ENCODE results near the gene PLEKHG4B. TPM values are rescaled to one million over a fixed set of nuclear protein-coding genes. Genes with fewer than 3 reads are reported as not detected.
"Not testable (repeated sequence)": the region's sequence is repeated elsewhere in the genome, so short reads cannot be mapped to it uniquely, and the experiment has no call there.

The PLEKHG4B gene
- total RNA-seq, 2 experiments from 2014 or later = not detected

DNA sequence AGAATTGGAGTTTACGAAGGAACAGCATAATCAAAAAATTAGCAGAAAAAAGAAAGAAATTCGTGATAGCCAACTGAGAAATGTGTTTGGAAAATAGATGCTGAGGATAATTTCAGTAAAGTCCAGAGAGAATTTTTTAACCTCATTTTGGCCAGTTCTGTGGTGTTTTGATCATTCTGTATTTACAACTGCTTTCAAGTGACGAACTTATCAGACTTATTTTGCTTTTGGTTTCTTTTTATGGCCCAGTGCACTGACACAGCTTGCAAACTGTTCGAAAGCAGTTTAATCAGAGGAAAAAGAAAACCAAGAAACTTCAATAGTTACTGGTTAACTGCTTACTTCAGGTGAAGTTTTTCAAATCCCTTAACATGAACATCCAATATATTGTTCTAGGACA lies 128.0 kb downstream of the PLEKHG4B start:
- H3K4me3 Mint-ChIP-seq = peak overlapping the region; percentile 87
- peaks cover 15% of the 10 kb centered on the region for H3K36me3 Mint-ChIP-seq
- no peak for ATAC-seq
- peaks cover 42% of the 10 kb centered on the region for H3K4me1 Mint-ChIP-seq
- CTCF ChIA-PET = interaction anchor here (1.7 to 3.5 kb wide), 3 partner anchors 32 to 234 kb away, joined by 4 to 21 read pairs (median 4); no protein-coding TSS in a partner anchor
- H3K9me3 Mint-ChIP-seq (ENCODE audit: low read depth) = no peaks in the 10 kb centered on the region
- DNase-seq = no peak
- H3K27ac Mint-ChIP-seq = peak overlapping the region; percentile 96
- H3K27me3 Mint-ChIP-seq = no peaks in the 10 kb centered on the region

DNA sequence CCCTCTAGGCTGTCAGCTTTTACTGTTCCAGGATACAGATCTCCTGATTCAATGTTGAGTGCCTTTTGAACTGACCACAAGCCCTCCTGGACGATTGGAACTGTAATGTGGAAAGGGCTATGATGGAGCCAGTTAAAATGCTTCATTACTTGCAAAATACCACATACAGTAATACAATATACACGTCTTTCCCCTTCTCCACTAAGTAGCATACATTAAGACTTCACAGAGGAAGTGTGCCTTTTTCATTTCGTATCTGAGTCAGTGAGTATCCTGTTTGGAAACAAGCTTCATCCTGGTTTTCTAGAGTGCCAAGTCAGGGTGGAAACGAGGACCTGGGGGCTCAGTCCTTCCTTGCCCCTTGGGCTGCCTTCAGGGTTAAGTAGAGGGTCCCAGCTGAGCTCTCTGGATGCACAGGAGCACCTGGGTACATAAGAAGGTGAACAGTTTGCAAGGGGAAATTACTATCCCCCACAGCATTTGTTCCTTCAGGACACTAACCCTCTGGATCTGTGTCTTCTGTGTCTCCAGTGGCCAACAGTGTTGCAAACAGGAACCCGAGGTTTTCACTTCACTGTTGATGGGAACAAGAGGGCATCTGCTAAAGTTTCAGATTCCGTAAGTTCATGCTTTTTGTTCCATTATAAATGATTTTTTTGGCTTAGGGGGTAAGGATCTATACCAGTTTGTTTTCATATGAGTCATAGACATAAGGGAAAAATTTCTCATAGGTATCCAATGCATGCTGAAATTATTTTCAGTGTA lies 131.2 kb downstream of the PLEKHG4B start:
- peaks cover 31% of the 10 kb centered on the region for H3K36me3 Mint-ChIP-seq
- H3K27ac Mint-ChIP-seq = peak overlapping the region; percentile 74

DNA sequence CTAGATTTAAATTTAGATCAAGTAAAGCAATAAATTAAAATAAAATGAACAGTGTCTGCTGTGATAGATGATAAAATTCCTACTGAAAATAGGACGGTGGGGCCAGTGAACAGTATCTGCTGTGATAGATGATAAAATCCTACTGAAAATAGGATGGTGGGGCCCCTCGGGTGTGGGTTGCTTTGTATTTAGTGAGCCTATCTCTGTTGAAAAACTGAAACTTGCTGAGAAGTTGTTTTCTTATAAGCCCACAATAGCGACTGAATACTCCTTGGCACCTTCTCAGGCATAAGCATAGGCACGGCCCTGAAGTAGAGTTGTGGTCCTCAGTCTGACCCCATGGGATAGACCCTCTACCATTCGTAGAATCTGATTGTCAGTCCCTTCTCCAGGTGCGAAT lies 131.8 kb downstream of the PLEKHG4B start:
- Mint-ChIP-seq H3K27me3 (no peaks in the 10 kb centered on the region), H3K27ac (no peak overlapping the region), H3K4me3 (no peak overlapping the region), H3K4me1 (peaks cover 26% of the 10 kb centered on the region), H3K9me3 (ENCODE audit: low read depth) (no peaks in the 10 kb centered on the region), H3K36me3 (peaks cover 31% of the 10 kb centered on the region)
- DNase-seq (no peak), ATAC-seq (no peak)
- CTCF ChIA-PET = no interaction called here

More for the DNA sequence above, 131.2 kb downstream of the PLEKHG4B start:
- ATAC-seq; H3K4me3 Mint-ChIP-seq; H3K27me3 Mint-ChIP-seq; CTCF ChIA-PET; H3K9me3 Mint-ChIP-seq (ENCODE audit: low read depth); DNase-seq: not testable (repeated sequence)
- H3K4me1 Mint-ChIP-seq = peaks cover 26% of the 10 kb centered on the region

DNA sequence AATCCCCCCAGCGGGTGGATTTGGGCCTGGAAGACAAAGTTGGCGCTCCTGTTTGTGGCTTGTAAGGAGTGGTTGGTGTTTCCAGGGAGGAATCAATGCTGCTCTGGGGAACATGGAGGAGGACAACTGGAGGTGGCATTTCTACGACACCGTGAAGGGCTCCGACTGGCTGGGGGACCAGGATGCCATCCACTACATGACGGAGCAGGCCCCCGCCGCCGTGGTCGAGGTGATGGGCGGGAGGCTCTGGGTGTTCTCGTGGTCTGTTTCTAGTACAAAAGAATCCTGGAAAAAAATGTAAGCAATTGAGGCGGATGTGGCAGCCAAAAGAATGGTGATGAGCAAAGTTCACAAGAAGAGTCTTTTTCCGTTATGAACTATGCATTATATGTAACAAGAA lies 133.4 kb downstream of the PLEKHG4B start:
- Mint-ChIP-seq H3K4me1 (peaks cover 24% of the 10 kb centered on the region), H3K4me3 (no peak overlapping the region), H3K27ac (no peak overlapping the region), H3K27me3 (no peaks in the 10 kb centered on the region), H3K36me3 (peaks cover 39% of the 10 kb centered on the region), H3K9me3 (ENCODE audit: low read depth) (no peaks in the 10 kb centered on the region)
- ATAC-seq (no peak), DNase-seq (no peak)
- CTCF ChIA-PET = no interaction called here

DNA sequence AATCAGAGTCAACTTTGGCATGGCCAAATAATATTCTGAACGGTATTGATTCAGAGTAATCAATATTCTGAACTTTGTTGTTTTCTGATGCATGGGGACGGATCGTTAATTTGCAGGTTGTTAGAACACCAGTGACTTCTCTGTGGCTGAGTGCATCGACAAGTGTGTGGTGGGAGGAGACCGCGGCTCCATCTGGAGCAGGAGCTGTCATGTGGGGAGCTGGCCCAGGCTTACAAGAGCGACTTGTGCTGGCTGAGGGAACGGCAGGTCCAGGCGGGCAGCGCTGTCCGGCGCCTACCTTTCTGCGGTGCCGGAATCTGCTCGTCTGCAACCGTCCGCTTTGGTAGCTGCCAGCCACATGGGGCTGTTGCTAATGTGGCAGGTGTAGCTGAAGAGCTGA lies 135.4 kb downstream of the PLEKHG4B start:
- peaks cover 25% of the 10 kb centered on the region for H3K4me1 Mint-ChIP-seq
- DNase-seq; CTCF ChIA-PET; H3K27ac Mint-ChIP-seq; H3K27me3 Mint-ChIP-seq; H3K4me3 Mint-ChIP-seq; ATAC-seq; H3K9me3 Mint-ChIP-seq (ENCODE audit: low read depth): not testable (repeated sequence)
- peaks cover 52% of the 10 kb centered on the region for H3K36me3 Mint-ChIP-seq

DNA sequence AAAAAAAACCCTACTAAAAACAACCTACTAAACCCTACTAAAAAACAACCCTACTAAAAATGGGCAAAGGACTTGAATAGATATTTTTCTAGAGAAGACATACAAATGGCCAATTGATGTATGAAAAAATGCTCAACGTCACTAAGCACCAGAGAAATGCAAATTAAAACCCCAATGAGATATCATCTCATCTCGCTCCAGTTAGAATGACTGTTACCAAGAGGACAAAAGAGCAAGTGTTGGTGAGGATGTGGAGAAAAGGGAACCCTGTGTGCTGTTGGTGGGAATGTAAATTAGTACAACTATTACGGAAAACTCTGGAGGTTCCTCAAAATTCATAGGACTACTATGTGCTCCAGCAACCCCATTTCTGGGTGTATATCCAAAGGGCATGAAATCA lies 136.9 kb downstream of the PLEKHG4B start:
- H3K4me3 Mint-ChIP-seq = no peak overlapping the region
- H3K9me3 Mint-ChIP-seq (ENCODE audit: low read depth) = no peaks in the 10 kb centered on the region
- no peaks in the 10 kb centered on the region for H3K27me3 Mint-ChIP-seq
- CTCF ChIA-PET = no interaction called here
- H3K27ac Mint-ChIP-seq = no peak overlapping the region
- H3K4me1 Mint-ChIP-seq = peaks cover 14% of the 10 kb centered on the region
- H3K36me3 Mint-ChIP-seq = peaks cover 57% of the 10 kb centered on the region
- DNase-seq (no peak), ATAC-seq (no peak)

DNA sequence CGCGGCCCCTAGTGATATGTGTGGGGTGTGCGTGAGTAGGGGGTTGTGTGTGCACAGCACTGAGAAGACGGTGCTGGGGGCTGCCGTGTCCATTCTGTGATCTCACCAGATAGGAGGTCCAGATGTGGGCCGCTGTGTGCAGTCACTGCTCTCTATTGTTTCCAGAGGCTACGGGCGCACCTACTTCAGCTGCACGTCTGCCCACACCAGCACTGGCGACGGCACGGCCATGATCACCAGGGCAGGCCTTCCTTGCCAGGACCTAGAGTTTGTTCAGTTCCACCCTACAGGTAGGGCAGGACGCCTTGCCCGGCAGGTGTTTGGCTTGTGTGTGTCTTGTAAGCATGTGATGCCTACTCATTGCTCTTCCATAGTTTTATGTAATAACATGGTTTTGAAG lies 138.7 kb downstream of the PLEKHG4B start:
- CTCF ChIA-PET = interaction anchor here (1.1 to 1.8 kb wide), 2 partner anchors 12 to 42 kb away, joined by 3 to 6 read pairs; partner anchors contain the start of genes CCDC127 and SDHA
- no peak overlapping the region for H3K27ac Mint-ChIP-seq
- no peaks in the 10 kb centered on the region for H3K9me3 Mint-ChIP-seq (ENCODE audit: low read depth)
- peaks cover 14% of the 10 kb centered on the region for H3K4me1 Mint-ChIP-seq
- no peaks in the 10 kb centered on the region for H3K27me3 Mint-ChIP-seq
- ATAC-seq (peak; percentile 9), DNase-seq (no peak)
- no peak overlapping the region for H3K4me3 Mint-ChIP-seq
- peaks cover 57% of the 10 kb centered on the region for H3K36me3 Mint-ChIP-seq

DNA sequence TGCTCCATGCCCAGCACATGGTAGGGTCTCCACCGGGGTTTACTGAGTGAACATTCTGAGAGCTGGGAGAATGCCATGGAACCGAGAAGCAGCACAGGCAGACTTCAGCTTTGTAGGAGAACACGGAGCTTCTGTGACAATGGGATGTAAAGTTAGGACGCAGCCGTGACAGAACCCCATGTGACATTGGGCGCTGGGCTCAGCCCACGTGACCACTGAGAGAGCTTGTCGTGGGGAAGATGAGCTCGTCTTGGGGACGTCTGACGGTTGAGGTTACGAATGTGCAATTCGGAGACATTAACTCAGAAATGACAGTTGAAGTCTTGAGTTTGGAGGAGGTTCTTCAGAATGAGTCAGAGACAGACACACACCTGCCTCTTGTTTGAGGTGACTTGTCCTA lies 139.7 kb downstream of the PLEKHG4B start:
- H3K4me3 Mint-ChIP-seq = no peak overlapping the region

DNA sequence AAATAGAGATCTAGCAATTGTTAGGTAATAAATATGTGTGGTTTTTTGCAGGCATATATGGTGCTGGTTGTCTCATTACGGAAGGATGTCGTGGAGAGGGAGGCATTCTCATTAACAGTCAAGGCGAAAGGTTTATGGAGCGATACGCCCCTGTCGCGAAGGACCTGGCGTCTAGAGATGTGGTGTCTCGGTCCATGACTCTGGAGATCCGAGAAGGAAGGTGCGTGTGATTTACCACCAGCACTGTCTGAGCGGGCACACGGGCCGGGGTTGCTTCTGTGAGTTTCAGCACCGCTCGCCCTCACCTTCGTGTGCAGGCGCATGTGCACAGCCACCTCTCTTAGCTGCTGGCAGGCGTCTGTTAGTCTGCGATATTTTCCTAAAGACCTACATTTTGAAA lies 141.5 kb downstream of the PLEKHG4B start:
- H3K36me3 Mint-ChIP-seq = peaks cover 49% of the 10 kb centered on the region

More for the DNA sequence above, 139.7 kb downstream of the PLEKHG4B start:
- Mint-ChIP-seq H3K36me3 (peaks cover 56% of the 10 kb centered on the region), H3K9me3 (ENCODE audit: low read depth) (no peaks in the 10 kb centered on the region), H3K4me1 (peaks cover 14% of the 10 kb centered on the region), H3K27ac (peak overlapping the region; percentile 43), H3K27me3 (no peaks in the 10 kb centered on the region)
- CTCF ChIA-PET = interaction anchor here (1.3 to 1.8 kb wide), 2 partner anchors 13 to 39 kb away, joined by 4 to 6 read pairs; partner anchors contain the start of genes CCDC127 and SDHA
- ATAC-seq (peak; percentile 53), DNase-seq (no peak)

DNA sequence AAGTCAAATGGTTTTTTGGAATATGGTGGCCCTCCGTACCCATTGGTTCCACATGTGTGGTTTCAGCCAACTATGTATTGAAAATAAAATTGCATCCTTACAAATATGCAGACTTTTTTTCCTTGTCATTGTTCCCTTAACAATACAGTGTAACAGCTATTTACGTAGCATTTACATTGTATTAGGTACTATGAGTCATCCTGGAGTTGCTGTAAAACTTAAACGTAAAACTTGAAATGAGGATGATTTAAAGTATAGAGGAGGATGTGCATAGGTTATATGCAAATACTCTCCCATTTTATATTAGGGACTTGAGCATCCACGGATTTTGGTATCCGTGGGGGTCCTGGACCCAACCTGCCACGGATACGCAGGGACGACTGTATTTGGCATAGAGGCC lies 142.5 kb downstream of the PLEKHG4B start:
- no peak for DNase-seq
- Mint-ChIP-seq H3K9me3 (ENCODE audit: low read depth) (no peaks in the 10 kb centered on the region), H3K4me1 (peaks cover 14% of the 10 kb centered on the region), H3K4me3 (no peak overlapping the region), H3K27ac (no peak overlapping the region), H3K36me3 (peaks cover 49% of the 10 kb centered on the region), H3K27me3 (no peaks in the 10 kb centered on the region)
- ATAC-seq = no peak
- CTCF ChIA-PET = no interaction called here

More for the DNA sequence above, 141.5 kb downstream of the PLEKHG4B start:
- H3K9me3 Mint-ChIP-seq (ENCODE audit: low read depth); H3K27ac Mint-ChIP-seq; ATAC-seq; H3K4me3 Mint-ChIP-seq; DNase-seq; H3K27me3 Mint-ChIP-seq; CTCF ChIA-PET: not testable (repeated sequence)
- H3K4me1 Mint-ChIP-seq = peaks cover 14% of the 10 kb centered on the region

DNA sequence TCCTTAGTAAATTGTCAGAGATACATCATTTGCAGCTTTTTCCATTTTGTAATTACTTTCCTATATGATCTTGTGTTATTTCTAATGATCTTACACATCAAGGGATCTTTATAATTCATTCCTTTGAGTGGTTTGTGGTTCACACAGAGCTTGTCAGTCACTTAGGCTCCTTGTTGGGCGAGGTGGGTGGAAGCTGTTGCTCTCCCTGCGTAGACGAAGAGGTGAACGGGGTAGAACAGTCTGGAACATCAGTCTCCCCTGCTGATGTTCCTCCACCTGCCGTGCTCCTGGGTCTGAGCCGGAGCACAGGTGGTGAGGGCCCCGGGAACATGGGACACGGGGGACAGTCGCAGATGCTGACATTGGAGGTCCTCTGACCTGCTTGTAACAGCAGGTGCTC lies 143.6 kb downstream of the PLEKHG4B start:
- H3K27me3 Mint-ChIP-seq; H3K9me3 Mint-ChIP-seq (ENCODE audit: low read depth); H3K27ac Mint-ChIP-seq; ATAC-seq; H3K4me3 Mint-ChIP-seq; CTCF ChIA-PET; DNase-seq: not testable (repeated sequence)
- Mint-ChIP-seq H3K36me3 (peaks cover 56% of the 10 kb centered on the region), H3K4me1 (peaks cover 14% of the 10 kb centered on the region)

DNA sequence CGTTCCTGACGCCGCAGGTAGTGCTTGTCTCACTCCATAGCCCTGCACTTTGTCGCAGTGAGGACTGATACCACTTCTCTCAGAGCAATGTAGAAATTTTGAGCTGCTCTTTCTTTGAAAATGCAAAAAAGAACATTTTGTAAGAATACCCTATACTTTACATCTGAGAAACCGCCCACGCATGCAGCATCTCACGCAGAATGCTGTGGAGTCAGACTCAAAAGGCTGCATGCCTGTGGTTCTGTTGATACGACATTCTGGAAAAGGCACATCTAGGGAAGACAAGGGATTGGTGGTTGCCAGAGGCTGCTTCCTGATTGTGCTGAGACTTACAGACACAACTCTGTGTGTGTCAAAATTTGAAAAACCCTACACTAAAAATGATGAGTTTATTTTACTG lies 146.0 kb downstream of the PLEKHG4B start:
- H3K27ac Mint-ChIP-seq; H3K4me3 Mint-ChIP-seq; H3K27me3 Mint-ChIP-seq; H3K4me1 Mint-ChIP-seq; H3K9me3 Mint-ChIP-seq (ENCODE audit: low read depth); ATAC-seq; DNase-seq; CTCF ChIA-PET: not testable (repeated sequence)
- H3K36me3 Mint-ChIP-seq = peaks cover 64% of the 10 kb centered on the region
